GM23338 (cell line): ENCODE data around the gene FIGN. TPM values are rescaled to one million over a fixed set of nuclear protein-coding genes. Genes with fewer than 3 reads are reported as not detected.

Experiments
- ATAC-seq: fragments of 200-7000 bp; cut with Tn5 transposase; 3 replicates; pipeline ENCODE4 v1.9.1; 2020
- DNase-seq: peaks from one replicate; pipeline ENCODE4 v3.0.0-alpha.2; 2015; ENCODE audit warnings: low spot score
- H2AFZ ChIP-seq: fragments of 200-600 bp; sonication (generic); 2 replicates; pipeline ENCODE4 v1.8.0; 2016; ENCODE audit warnings: antibody characterized with exemption, mild to moderate bottlenecking, moderate library complexity
- H3F3A ChIP-seq: fragments of 200-600 bp; sonication (generic); replicated peaks from 2 replicates; pipeline ENCODE4 v1.8.0; 2017; ENCODE audit warnings: antibody characterized with exemption, mixed run types, low read depth
- H3K27ac ChIP-seq: fragments of 200-600 bp; sonication (generic); 2 replicates; pipeline ENCODE4 v1.6.1; 2016; ENCODE audit warnings: low read depth
- H3K27me3 ChIP-seq: fragments of 200-600 bp; sonication (generic); 2 replicates; pipeline ENCODE4 v1.8.0; 2016; ENCODE audit warnings: mild to moderate bottlenecking, mixed run types, moderate library complexity; ENCODE audit not compliant: insufficient read depth
- H3K36me3 ChIP-seq: fragments of 200-600 bp; sonication (generic); 2 replicates; pipeline ENCODE4 v1.8.0; 2016; ENCODE audit warnings: mild to moderate bottlenecking; ENCODE audit not compliant: insufficient read depth
- H3K4me1 ChIP-seq: fragments of 200-600 bp; sonication (generic); 2 replicates; pipeline ENCODE4 v1.8.0; 2016; ENCODE audit warnings: mild to moderate bottlenecking, moderate library complexity; ENCODE audit not compliant: insufficient read depth
- H3K4me2 ChIP-seq: fragments of 200-600 bp; sonication (generic); 2 replicates; pipeline ENCODE4 v1.7.1; 2017; ENCODE audit warnings: mixed run types
- H3K4me3 ChIP-seq: fragments of 200-600 bp; sonication (generic); 2 replicates; pipeline ENCODE4 v1.6.1; 2016; ENCODE audit warnings: mixed run types
- H3K79me2 ChIP-seq: fragments of 200-600 bp; sonication (generic); replicated peaks from 2 replicates; pipeline ENCODE4 v1.8.0; 2017; ENCODE audit warnings: mild to moderate bottlenecking; ENCODE audit not compliant: insufficient read depth
- H3K9me2 ChIP-seq: fragments of 200-600 bp; sonication (generic); 2 replicates; pipeline ENCODE4 v1.8.0; 2017; ENCODE audit not compliant: insufficient read depth
- H4K20me1 ChIP-seq: fragments of 200-600 bp; sonication (generic); replicated peaks from 2 replicates; pipeline ENCODE4 v1.8.0; 2017; ENCODE audit warnings: mild to moderate bottlenecking; ENCODE audit not compliant: insufficient read depth
- H3K27ac Mint-ChIP-seq: 2 replicates; pipeline ENCODE4 v1.8.0; 2020; ENCODE audit warnings: inconsistent platforms, mild to moderate bottlenecking, moderate library complexity, mixed read lengths
- H3K27me3 Mint-ChIP-seq: 3 replicates; pipeline ENCODE4 v1.8.0; 2022; ENCODE audit warnings: low read depth, mild to moderate bottlenecking, moderate library complexity, mixed read lengths, inconsistent platforms; ENCODE audit not compliant: insufficient read depth, poor library complexity
- H3K36me3 Mint-ChIP-seq: 3 replicates; pipeline ENCODE4 v1.8.0; 2021; ENCODE audit warnings: low read depth, mild to moderate bottlenecking, inconsistent platforms, moderate library complexity, mixed read lengths
- H3K4me1 Mint-ChIP-seq: 3 replicates; pipeline ENCODE4 v1.8.0; 2020; ENCODE audit warnings: mild to moderate bottlenecking, inconsistent platforms, mixed read lengths
- H3K4me3 Mint-ChIP-seq: 3 replicates; pipeline ENCODE4 v1.8.0; 2021; ENCODE audit warnings: moderate library complexity, mild to moderate bottlenecking, inconsistent platforms, mixed read lengths
- H3K9me3 Mint-ChIP-seq: 3 replicates; pipeline ENCODE4 v1.8.0; 2020; ENCODE audit warnings: moderate library complexity, mild to moderate bottlenecking, inconsistent platforms, mixed read lengths
- CREB1 ChIP-seq: fragments of 250-450 bp; sonication (Bioruptor Pico); IDR thresholded peaks from 2 replicates; pipeline ENCODE4 v1.5.0; 2020; ENCODE audit warnings: low read depth, mild to moderate bottlenecking, moderate library complexity
- EZH2 ChIP-seq: fragments of 200-600 bp; sonication (generic); IDR thresholded peaks from one replicate; pipeline ENCODE4 v1.8.0; 2017; ENCODE audit warnings: antibody characterized with exemption, mild to moderate bottlenecking, low read depth; ENCODE audit not compliant: unreplicated experiment
- EZH2phosphoT487 ChIP-seq: fragments of 200-600 bp; sonication (generic); IDR thresholded peaks from one replicate; pipeline ENCODE4 v1.8.1; 2018; ENCODE audit warnings: antibody characterized with exemption; ENCODE audit not compliant: unreplicated experiment
- JUNB ChIP-seq: IDR thresholded peaks from one replicate; pipeline ENCODE4 v1.6.1; 2016; ENCODE audit warnings: antibody characterized with exemption; ENCODE audit not compliant: unreplicated experiment
- NANOG ChIP-seq: IDR thresholded peaks from 2 replicates; pipeline ENCODE4 v1.6.1; 2016; ENCODE audit warnings: antibody characterized with exemption, borderline replicate concordance
- POLR2AphosphoS5 ChIP-seq: IDR thresholded peaks from 2 replicates; pipeline ENCODE4 v1.6.1; 2016; ENCODE audit warnings: antibody characterized with exemption, low read depth
- STAT1 ChIP-seq: IDR thresholded peaks from one replicate; pipeline ENCODE4 v1.6.1; 2016; ENCODE audit warnings: antibody characterized with exemption; ENCODE audit not compliant: unreplicated experiment
- ZNF114 ChIP-seq: fragments of 250-450 bp; sonication (Bioruptor Pico); IDR thresholded peaks from 2 replicates; pipeline ENCODE4 v1.5.0; 2020; ENCODE audit warnings: mild to moderate bottlenecking, moderate library complexity
- ZNF331 ChIP-seq: fragments of 250-450 bp; sonication (Bioruptor Pico); IDR thresholded peaks from 2 replicates; pipeline ENCODE4 v1.5.0; 2020; ENCODE audit warnings: low read depth, mild to moderate bottlenecking, moderate library complexity
- polyA plus RNA-seq: library from polyadenylated mRNA; unstranded; fragments of >200 nt; fragmentation: Nextera tagmentation; extraction: Ambion mirVana; gene quantifications from 2 replicates; pipeline ENCODE4 v1.2.1, GENCODE V29; 2016
- total RNA-seq: library from RNA; depleted of rRNA; stranded (reverse); fragments of >200 nt; shearing (Covaris generic); gene quantifications from 2 replicates; pipeline ENCODE4 v1.2.3, GENCODE V29; 2014
- TF ChIP-seq, protein P1 (sequence below): IDR thresholded peaks from one replicate; pipeline ENCODE4 v1.6.1; 2018; ENCODE audit warnings: antibody characterized with exemption; ENCODE audit not compliant: unreplicated experiment
- TF ChIP-seq, protein P2 (sequence below), 2 experiments: fragments of 200-600 bp in 1 of 2; sonication (generic) in 1 of 2; conservative IDR thresholded peaks; 2 replicates each; pipeline versions ENCODE4 v1.5.1 to v1.6.1; 2016 to 2017; ENCODE audit warnings: antibody characterized with exemption in 2 of 2, low read depth in 2 of 2, mild to moderate bottlenecking in 2 of 2, moderate library complexity in 1 of 2
- TF ChIP-seq, protein P3 (sequence below): IDR thresholded peaks from 2 replicates; pipeline ENCODE4 v1.6.1; 2016; ENCODE audit warnings: antibody characterized with exemption
- TF ChIP-seq, protein P4 (sequence below): fragments of 250-450 bp; sonication (Bioruptor Pico); IDR thresholded peaks from 2 replicates; pipeline ENCODE4 v1.5.0; 2020; ENCODE audit warnings: mild to moderate bottlenecking, moderate library complexity

Gene FIGN
- total and polyA plus RNA-seq, 2 experiments from 2014 or later: 17.2 to 23.6 TPM

DNA sequence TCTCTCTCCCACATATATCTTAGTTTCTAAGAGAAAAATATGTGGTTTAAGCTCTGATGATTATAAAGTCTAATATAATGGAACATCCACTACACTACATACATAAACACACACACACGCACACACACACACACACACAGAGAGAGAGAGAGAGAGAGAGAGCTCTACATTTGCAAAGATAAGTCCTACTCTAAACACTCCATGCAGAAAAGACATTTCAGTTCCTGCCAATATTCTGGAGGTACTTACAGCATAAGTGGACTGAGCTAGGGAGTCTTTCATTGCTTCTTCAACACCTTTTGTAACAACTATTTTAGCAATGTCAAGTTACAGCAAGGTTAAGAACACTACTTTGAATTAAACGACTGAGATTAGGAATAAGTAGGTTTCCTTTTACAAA, 80.1 kb downstream of the FIGN start:
- Histone ChIP-seq H4K20me1 (no peaks in the 10 kb centered on the region), H2AFZ (no peak overlapping the region), H3K4me3 (no peak overlapping the region), H3K27me3 (no peaks in the 10 kb centered on the region), H3K9me2 (no peaks in the 10 kb centered on the region), H3K79me2 (peaks cover 24% of the 10 kb centered on the region; the same call in 1 of the 2 replicates), H3K4me2 (no peak overlapping the region), H3F3A (no peaks in the 10 kb centered on the region), H3K36me3 (no peaks in the 10 kb centered on the region), H3K27ac (no peak overlapping the region), H3K4me1 (peaks cover 46% of the 10 kb centered on the region)
- Mint-ChIP-seq H3K36me3 (no peaks in the 10 kb centered on the region), H3K4me1 (peaks cover 46% of the 10 kb centered on the region), H3K9me3 (no peaks in the 10 kb centered on the region), H3K27ac (no peak overlapping the region), H3K27me3 (no peaks in the 10 kb centered on the region), H3K4me3 (no peak overlapping the region)
- DNase-seq (no peak), ATAC-seq (no peak)
- no peak for TF ChIP-seq ZNF331 (CRISPR knock-in tag)
- TF ChIP-seq, protein P1, sequence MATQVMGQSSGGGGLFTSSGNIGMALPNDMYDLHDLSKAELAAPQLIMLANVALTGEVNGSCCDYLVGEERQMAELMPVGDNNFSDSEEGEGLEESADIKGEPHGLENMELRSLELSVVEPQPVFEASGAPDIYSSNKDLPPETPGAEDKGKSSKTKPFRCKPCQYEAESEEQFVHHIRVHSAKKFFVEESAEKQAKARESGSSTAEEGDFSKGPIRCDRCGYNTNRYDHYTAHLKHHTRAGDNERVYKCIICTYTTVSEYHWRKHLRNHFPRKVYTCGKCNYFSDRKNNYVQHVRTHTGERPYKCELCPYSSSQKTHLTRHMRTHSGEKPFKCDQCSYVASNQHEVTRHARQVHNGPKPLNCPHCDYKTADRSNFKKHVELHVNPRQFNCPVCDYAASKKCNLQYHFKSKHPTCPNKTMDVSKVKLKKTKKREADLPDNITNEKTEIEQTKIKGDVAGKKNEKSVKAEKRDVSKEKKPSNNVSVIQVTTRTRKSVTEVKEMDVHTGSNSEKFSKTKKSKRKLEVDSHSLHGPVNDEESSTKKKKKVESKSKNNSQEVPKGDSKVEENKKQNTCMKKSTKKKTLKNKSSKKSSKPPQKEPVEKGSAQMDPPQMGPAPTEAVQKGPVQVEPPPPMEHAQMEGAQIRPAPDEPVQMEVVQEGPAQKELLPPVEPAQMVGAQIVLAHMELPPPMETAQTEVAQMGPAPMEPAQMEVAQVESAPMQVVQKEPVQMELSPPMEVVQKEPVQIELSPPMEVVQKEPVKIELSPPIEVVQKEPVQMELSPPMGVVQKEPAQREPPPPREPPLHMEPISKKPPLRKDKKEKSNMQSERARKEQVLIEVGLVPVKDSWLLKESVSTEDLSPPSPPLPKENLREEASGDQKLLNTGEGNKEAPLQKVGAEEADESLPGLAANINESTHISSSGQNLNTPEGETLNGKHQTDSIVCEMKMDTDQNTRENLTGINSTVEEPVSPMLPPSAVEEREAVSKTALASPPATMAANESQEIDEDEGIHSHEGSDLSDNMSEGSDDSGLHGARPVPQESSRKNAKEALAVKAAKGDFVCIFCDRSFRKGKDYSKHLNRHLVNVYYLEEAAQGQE: no peak
- TF ChIP-seq CREB1 (CRISPR knock-in tag): no peak
- TF ChIP-seq, protein P2, sequence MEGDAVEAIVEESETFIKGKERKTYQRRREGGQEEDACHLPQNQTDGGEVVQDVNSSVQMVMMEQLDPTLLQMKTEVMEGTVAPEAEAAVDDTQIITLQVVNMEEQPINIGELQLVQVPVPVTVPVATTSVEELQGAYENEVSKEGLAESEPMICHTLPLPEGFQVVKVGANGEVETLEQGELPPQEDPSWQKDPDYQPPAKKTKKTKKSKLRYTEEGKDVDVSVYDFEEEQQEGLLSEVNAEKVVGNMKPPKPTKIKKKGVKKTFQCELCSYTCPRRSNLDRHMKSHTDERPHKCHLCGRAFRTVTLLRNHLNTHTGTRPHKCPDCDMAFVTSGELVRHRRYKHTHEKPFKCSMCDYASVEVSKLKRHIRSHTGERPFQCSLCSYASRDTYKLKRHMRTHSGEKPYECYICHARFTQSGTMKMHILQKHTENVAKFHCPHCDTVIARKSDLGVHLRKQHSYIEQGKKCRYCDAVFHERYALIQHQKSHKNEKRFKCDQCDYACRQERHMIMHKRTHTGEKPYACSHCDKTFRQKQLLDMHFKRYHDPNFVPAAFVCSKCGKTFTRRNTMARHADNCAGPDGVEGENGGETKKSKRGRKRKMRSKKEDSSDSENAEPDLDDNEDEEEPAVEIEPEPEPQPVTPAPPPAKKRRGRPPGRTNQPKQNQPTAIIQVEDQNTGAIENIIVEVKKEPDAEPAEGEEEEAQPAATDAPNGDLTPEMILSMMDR (conservative IDR thresholded peaks at IDR 0.05; ENCODE audit: low read depth in 2 of 2): no peak
- TF ChIP-seq EZH2phosphoT487: no peak
- TF ChIP-seq, protein P3, sequence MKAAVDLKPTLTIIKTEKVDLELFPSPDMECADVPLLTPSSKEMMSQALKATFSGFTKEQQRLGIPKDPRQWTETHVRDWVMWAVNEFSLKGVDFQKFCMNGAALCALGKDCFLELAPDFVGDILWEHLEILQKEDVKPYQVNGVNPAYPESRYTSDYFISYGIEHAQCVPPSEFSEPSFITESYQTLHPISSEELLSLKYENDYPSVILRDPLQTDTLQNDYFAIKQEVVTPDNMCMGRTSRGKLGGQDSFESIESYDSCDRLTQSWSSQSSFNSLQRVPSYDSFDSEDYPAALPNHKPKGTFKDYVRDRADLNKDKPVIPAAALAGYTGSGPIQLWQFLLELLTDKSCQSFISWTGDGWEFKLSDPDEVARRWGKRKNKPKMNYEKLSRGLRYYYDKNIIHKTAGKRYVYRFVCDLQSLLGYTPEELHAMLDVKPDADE: no peak
- TF ChIP-seq EZH2: no peak
- TF ChIP-seq JUNB: no peak
- TF ChIP-seq STAT1: no peak
- TF ChIP-seq, protein P4, sequence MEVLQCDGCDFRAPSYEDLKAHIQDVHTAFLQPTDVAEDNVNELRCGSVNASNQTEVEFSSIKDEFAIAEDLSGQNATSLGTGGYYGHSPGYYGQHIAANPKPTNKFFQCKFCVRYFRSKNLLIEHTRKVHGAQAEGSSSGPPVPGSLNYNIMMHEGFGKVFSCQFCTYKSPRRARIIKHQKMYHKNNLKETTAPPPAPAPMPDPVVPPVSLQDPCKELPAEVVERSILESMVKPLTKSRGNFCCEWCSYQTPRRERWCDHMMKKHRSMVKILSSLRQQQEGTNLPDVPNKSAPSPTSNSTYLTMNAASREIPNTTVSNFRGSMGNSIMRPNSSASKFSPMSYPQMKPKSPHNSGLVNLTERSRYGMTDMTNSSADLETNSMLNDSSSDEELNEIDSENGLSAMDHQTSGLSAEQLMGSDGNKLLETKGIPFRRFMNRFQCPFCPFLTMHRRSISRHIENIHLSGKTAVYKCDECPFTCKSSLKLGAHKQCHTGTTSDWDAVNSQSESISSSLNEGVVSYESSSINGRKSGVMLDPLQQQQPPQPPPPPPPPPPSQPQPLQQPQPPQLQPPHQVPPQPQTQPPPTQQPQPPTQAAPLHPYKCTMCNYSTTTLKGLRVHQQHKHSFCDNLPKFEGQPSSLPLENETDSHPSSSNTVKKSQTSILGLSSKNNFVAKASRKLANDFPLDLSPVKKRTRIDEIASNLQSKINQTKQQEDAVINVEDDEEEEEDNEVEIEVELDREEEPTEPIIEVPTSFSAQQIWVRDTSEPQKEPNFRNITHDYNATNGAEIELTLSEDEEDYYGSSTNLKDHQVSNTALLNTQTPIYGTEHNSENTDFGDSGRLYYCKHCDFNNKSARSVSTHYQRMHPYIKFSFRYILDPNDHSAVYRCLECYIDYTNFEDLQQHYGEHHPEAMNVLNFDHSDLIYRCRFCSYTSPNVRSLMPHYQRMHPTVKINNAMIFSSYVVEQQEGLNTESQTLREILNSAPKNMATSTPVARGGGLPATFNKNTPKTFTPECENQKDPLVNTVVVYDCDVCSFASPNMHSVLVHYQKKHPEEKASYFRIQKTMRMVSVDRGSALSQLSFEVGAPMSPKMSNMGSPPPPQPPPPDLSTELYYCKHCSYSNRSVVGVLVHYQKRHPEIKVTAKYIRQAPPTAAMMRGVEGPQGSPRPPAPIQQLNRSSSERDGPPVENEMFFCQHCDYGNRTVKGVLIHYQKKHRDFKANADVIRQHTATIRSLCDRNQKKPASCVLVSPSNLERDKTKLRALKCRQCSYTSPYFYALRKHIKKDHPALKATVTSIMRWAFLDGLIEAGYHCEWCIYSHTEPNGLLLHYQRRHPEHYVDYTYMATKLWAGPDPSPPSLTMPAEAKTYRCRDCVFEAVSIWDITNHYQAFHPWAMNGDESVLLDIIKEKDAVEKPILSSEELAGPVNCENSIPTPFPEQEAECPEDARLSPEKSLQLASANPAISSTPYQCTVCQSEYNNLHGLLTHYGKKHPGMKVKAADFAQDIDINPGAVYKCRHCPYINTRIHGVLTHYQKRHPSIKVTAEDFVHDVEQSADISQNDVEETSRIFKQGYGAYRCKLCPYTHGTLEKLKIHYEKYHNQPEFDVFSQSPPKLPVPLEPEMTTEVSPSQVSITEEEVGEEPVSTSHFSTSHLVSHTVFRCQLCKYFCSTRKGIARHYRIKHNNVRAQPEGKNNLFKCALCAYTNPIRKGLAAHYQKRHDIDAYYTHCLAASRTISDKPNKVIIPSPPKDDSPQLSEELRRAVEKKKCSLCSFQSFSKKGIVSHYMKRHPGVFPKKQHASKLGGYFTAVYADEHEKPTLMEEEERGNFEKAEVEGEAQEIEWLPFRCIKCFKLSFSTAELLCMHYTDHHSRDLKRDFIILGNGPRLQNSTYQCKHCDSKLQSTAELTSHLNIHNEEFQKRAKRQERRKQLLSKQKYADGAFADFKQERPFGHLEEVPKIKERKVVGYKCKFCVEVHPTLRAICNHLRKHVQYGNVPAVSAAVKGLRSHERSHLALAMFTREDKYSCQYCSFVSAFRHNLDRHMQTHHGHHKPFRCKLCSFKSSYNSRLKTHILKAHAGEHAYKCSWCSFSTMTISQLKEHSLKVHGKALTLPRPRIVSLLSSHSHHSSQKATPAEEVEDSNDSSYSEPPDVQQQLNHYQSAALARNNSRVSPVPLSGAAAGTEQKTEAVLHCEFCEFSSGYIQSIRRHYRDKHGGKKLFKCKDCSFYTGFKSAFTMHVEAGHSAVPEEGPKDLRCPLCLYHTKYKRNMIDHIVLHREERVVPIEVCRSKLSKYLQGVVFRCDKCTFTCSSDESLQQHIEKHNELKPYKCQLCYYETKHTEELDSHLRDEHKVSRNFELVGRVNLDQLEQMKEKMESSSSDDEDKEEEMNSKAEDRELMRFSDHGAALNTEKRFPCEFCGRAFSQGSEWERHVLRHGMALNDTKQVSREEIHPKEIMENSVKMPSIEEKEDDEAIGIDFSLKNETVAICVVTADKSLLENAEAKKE: no peak
- TF ChIP-seq NANOG: no peak
- no peak for TF ChIP-seq POLR2AphosphoS5
- no peak for TF ChIP-seq ZNF114 (CRISPR knock-in tag)
